Measurements from ENCODE around the gene SPATA18. TPM values are rescaled to one million over a fixed set of nuclear protein-coding genes. Genes with fewer than 3 reads are reported as not detected.

The SPATA18 gene
- total and polyA plus RNA-seq, 9 of the 15 experiments (the other 6 are each of a cell fraction or from before 2014, with no cell fraction given) = 0.09 TPM; not detected in 8

GRCh38 chr4:52110171-52110570 lies 59.1 kb downstream of the SPATA18 start:
- Histone ChIP-seq H3K27ac (ENCODE audit: extremely low read depth, low read depth, low read length) (no peak overlapping the region), H3K4me2 (ENCODE audit: insufficient read depth, low read length) (no peak overlapping the region), H4K20me1 (replicated peaks; ENCODE audit: control insufficient read depth, insufficient read depth, low read length) (no peaks in the 10 kb centered on the region), H3K9me3 (replicated peaks; ENCODE audit: control insufficient read depth, insufficient read depth, low read depth, low read length) (no peaks in the 10 kb centered on the region), H3K4me3 (no peak overlapping the region), H3K9ac (ENCODE audit: insufficient read depth in 1 of 2, low read depth in 2 of 2, low read length in 2 of 2) (no peak overlapping the region), H3K27me3 (ENCODE audit: control insufficient read depth in 2 of 2, insufficient read depth in 2 of 2, low read length in 2 of 2) (no peaks in the 10 kb centered on the region), H3K36me3 (ENCODE audit: control insufficient read depth, insufficient read depth, low read length) (no peaks in the 10 kb centered on the region), H3K79me2 (ENCODE audit: control insufficient read depth, insufficient read depth, low read length) (no peaks in the 10 kb centered on the region), H3K9me1 (ENCODE audit: control insufficient read depth, insufficient read depth, low read length) (no peaks in the 10 kb centered on the region), H2AFZ (ENCODE audit: low read depth, low read length) (no peak overlapping the region), H3K4me1 (replicated peaks in 1 of 2; ENCODE audit: control insufficient read depth in 2 of 2, insufficient read depth in 2 of 2, low read length in 2 of 2) (no peaks in the 10 kb centered on the region)
- intact Hi-C loops (cut with micrococcal nuclease) = no loop called here
- ATAC-seq (no peak), FAIRE-seq (no peak), DNase-seq (ENCODE audit: extremely low read depth in 1 of 4, low spot score in 3 of 4) (no peak)
- ChIA-PET CTCF (ENCODE audit: low intra/inter-chr PET ratio) (no interaction called here), POLR2A (no interaction called here)
- in situ Hi-C loops (cut with MboI) = no loop called here
- BruUV-seq (replicated peaks) = no TSS peak
- WGBS (ENCODE audit: insufficient coverage, low coverage, missing lambda C conversion rate) = 0% methylated on average over 1 of the region's 1 CpG
- TF ChIP-seq ZNF655 (CRISPR knock-in tag; IDR thresholded peaks at IDR 0.05) = no peak
- TF ChIP-seq, protein P1, sequence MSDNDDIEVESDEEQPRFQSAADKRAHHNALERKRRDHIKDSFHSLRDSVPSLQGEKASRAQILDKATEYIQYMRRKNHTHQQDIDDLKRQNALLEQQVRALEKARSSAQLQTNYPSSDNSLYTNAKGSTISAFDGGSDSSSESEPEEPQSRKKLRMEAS (CRISPR knock-in tag; IDR thresholded peaks at IDR 0.05) = no peak
- no peak for TF ChIP-seq ATF6 (CRISPR knock-in tag; IDR thresholded peaks at IDR 0.05)
- TF ChIP-seq, protein P2, sequence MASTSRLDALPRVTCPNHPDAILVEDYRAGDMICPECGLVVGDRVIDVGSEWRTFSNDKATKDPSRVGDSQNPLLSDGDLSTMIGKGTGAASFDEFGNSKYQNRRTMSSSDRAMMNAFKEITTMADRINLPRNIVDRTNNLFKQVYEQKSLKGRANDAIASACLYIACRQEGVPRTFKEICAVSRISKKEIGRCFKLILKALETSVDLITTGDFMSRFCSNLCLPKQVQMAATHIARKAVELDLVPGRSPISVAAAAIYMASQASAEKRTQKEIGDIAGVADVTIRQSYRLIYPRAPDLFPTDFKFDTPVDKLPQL (IDR thresholded peaks at IDR 0.05; ENCODE audit: extremely low read depth, insufficient read length) = no peak
- no peak for TF ChIP-seq TFE3 (CRISPR knock-in tag; IDR thresholded peaks at IDR 0.05)
- no peak for TF ChIP-seq ETS1 (conservative IDR thresholded peaks at IDR 0.05; ENCODE audit: control insufficient read depth, low read depth, low read length)
- no peak for TF ChIP-seq HCFC1 (IDR thresholded peaks at IDR 0.05; ENCODE audit: low read depth, low read length)
- no peak for TF ChIP-seq PHF21A (IDR thresholded peaks at IDR 0.05; ENCODE audit: borderline replicate concordance, low read depth)
- TF ChIP-seq SREBF1 (IDR thresholded peaks at IDR 0.05; ENCODE audit: borderline replicate concordance, low read depth, low read length) = no peak
- TF ChIP-seq, protein P3, sequence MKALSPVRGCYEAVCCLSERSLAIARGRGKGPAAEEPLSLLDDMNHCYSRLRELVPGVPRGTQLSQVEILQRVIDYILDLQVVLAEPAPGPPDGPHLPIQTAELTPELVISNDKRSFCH (CRISPR knock-in tag; IDR thresholded peaks at IDR 0.05) = no peak
- TF ChIP-seq, protein P3 (tag; IDR thresholded peaks at IDR 0.05) = no peak
- no peak for TF ChIP-seq NR4A1 (CRISPR knock-in tag; IDR thresholded peaks at IDR 0.05)
- no peak for TF ChIP-seq NR4A1 (tag; IDR thresholded peaks at IDR 0.05)

Measured in K562 (cell line).